Smooth muscle cell (in vitro differentiated cells): ENCODE measurements around the gene STK35. TPM values are rescaled to one million over a fixed set of nuclear protein-coding genes. Genes with fewer than 3 reads are reported as not detected.
"Not testable (repeated sequence)": the region's sequence is repeated elsewhere in the genome, so short reads cannot be mapped to it uniquely, and the experiment has no call there.

Experiments
- DNase-seq: peaks from one replicate; lab custom pipeline; 2025; ENCODE audit not compliant: unreplicated experiment; lab: John Stamatoyannopoulos, UW
- H2AFZ ChIP-seq: fragments of 200-600 bp; sonication (generic); 2 replicates; pipeline ENCODE4 v1.6.0; 2016; ENCODE audit warnings: antibody characterized with exemption, low read depth, mild to moderate bottlenecking
- H3F3A ChIP-seq: fragments of 200-600 bp; sonication (generic); 2 replicates; pipeline ENCODE4 v1.6.0; 2017; ENCODE audit warnings: antibody characterized with exemption, low read depth
- H3K27ac ChIP-seq: fragments of 200-600 bp; sonication (generic); 2 replicates; pipeline ENCODE4 v1.5.1; 2016; ENCODE audit warnings: low read depth, mild to moderate bottlenecking
- H3K27me3 ChIP-seq: fragments of 200-600 bp; sonication (generic); 2 replicates; pipeline ENCODE4 v1.6.1; 2016; ENCODE audit warnings: low read depth, mild to moderate bottlenecking
- H3K36me3 ChIP-seq: fragments of 200-600 bp; sonication (generic); 2 replicates; pipeline ENCODE4 v1.5.1; 2016; ENCODE audit warnings: low read depth
- H3K4me1 ChIP-seq: fragments of 200-600 bp; sonication (generic); 2 replicates; pipeline ENCODE4 v1.5.1; 2016; ENCODE audit warnings: low read depth
- H3K4me2 ChIP-seq: fragments of 200-600 bp; sonication (generic); 2 replicates; pipeline ENCODE4 v1.6.0; 2016; ENCODE audit warnings: mild to moderate bottlenecking
- H3K4me3 ChIP-seq: fragments of 200-600 bp; sonication (generic); 2 replicates; pipeline ENCODE4 v1.5.1; 2016; ENCODE audit warnings: mild to moderate bottlenecking
- H3K79me2 ChIP-seq: fragments of 200-600 bp; sonication (generic); 2 replicates; pipeline ENCODE4 v1.6.0; 2016; ENCODE audit warnings: low read depth, mild to moderate bottlenecking
- H3K9ac ChIP-seq: fragments of 200-600 bp; sonication (generic); 2 replicates; pipeline ENCODE4 v1.6.0; 2016; ENCODE audit warnings: low read depth
- H3K9me3 ChIP-seq: fragments of 200-600 bp; sonication (generic); replicated peaks from 2 replicates; pipeline ENCODE4 v1.5.1; 2016; ENCODE audit warnings: low read depth
- H4K20me1 ChIP-seq: fragments of 200-600 bp; sonication (generic); 2 replicates; pipeline ENCODE4 v1.6.0; 2016; ENCODE audit warnings: low read depth
- CTCF ChIP-seq: fragments of 200-600 bp; sonication (generic); IDR thresholded peaks from 2 replicates; pipeline ENCODE4 v1.5.1; 2017; ENCODE audit warnings: borderline replicate concordance, mild to moderate bottlenecking, antibody characterized with exemption; ENCODE audit not compliant: insufficient read depth, poor library complexity, severe bottlenecking
- WGBS: methylation state at CpG from one replicate; pipeline ENCODE4 v1.1.7; 2016; ENCODE audit warnings: low lambda C conversion rate; 5-methylcytosine and 5-hydroxymethylcytosine counted together
- polyA plus RNA-seq: library from polyadenylated mRNA; unstranded; fragments of >200 nt; fragmentation: Nextera tagmentation; extraction: Ambion mirVana; gene quantifications from 2 replicates; pipeline ENCODE4 v1.2.1, GENCODE V29; 2016
- total RNA-seq: library from RNA; depleted of rRNA; stranded (reverse); fragments of >200 nt; gene quantifications from 2 replicates; pipeline ENCODE4 v1.2.3, GENCODE V29; 2014

Gene STK35
- total and polyA plus RNA-seq, 2 experiments from 2014 or later, result 9.6 to 14.6 TPM

- DNase-seq, result no peak
- no peaks in the 10 kb centered on the region for H4K20me1 ChIP-seq
- no peaks in the 10 kb centered on the region for H3K4me1 ChIP-seq
- peaks cover 5% of the 10 kb centered on the region for H3K27me3 ChIP-seq
- WGBS, result 93% methylated on average over 3 of the region's 3 CpGs
- no peak overlapping the region for H3K9ac ChIP-seq
- no peaks in the 10 kb centered on the region for H3F3A ChIP-seq
- H3K4me3 ChIP-seq, result no peak overlapping the region
- no peaks in the 10 kb centered on the region for H3K9me3 ChIP-seq
- no peaks in the 10 kb centered on the region for H3K79me2 ChIP-seq
- TF ChIP-seq CTCF, result no peak
- H2AFZ ChIP-seq, result no peak overlapping the region
- no peak overlapping the region for H3K27ac ChIP-seq
- H3K36me3 ChIP-seq, result no peaks in the 10 kb centered on the region
- H3K4me2 ChIP-seq, result no peak overlapping the region
These were observed 68.8 kb downstream of the STK35 start for GRCh38 chr20:2170404-2170803.

- TF ChIP-seq CTCF, result no peak
- H3K4me3 ChIP-seq, result no peak overlapping the region
These were observed 69.7 kb downstream of the STK35 start for GRCh38 chr20:2171266-2171790.

GRCh38 chr20:2171840-2172239, 70.2 kb downstream of the STK35 start:
- not testable (repeated sequence) for H3K9me3 ChIP-seq, DNase-seq, H3K27me3 ChIP-seq, H3K36me3 ChIP-seq, H3K27ac ChIP-seq, H3K4me3 ChIP-seq, H3K79me2 ChIP-seq, H3F3A ChIP-seq, H3K4me1 ChIP-seq, H3K9ac ChIP-seq, H2AFZ ChIP-seq, H4K20me1 ChIP-seq, H3K4me2 ChIP-seq
- 86% methylated on average over 6 of the region's 6 CpGs for WGBS

More at GRCh38 chr20:2171266-2171790, 69.7 kb downstream of the STK35 start:
- Histone ChIP-seq H3K79me2 (no peaks in the 10 kb centered on the region), H2AFZ (no peak overlapping the region), H3F3A (no peaks in the 10 kb centered on the region), H3K27ac (no peak overlapping the region), H3K9ac (no peak overlapping the region), H3K9me3 (no peaks in the 10 kb centered on the region), H3K4me1 (no peaks in the 10 kb centered on the region), H3K27me3 (peaks cover 5% of the 10 kb centered on the region), H4K20me1 (no peaks in the 10 kb centered on the region), H3K36me3 (no peaks in the 10 kb centered on the region), H3K4me2 (no peak overlapping the region)
- DNase-seq, result no peak
- 89% methylated on average over 10 of the region's 10 CpGs for WGBS

- Histone ChIP-seq H2AFZ (no peak overlapping the region), H3K9me3 (no peaks in the 10 kb centered on the region), H3K27me3 (peaks cover 5% of the 10 kb centered on the region), H3F3A (no peaks in the 10 kb centered on the region), H3K4me3 (no peak overlapping the region), H3K27ac (no peak overlapping the region), H3K79me2 (no peaks in the 10 kb centered on the region), H3K9ac (no peak overlapping the region), H3K36me3 (no peaks in the 10 kb centered on the region), H4K20me1 (no peaks in the 10 kb centered on the region), H3K4me2 (peak overlapping the region; percentile 80), H3K4me1 (no peaks in the 10 kb centered on the region)
- DNase-seq, result peak; percentile 35
- TF ChIP-seq CTCF, result peak; percentile 93
- 30% methylated on average over 17 of the region's 17 CpGs for WGBS
These were observed 70.9 kb downstream of the STK35 start for GRCh38 chr20:2172305-2173175.
